GM18499 (cell line): ENCODE results near the gene EIF3F.

Experiments
- ATAC-seq: cut with Tn5 transposase; IDR thresholded peaks from one replicate; pipeline ENCODE4 v1.9.1; 2021; ENCODE audit warnings: moderate number of reproducible peaks; ENCODE audit not compliant: insufficient read depth, unreplicated experiment

The EIF3F gene, protein sequence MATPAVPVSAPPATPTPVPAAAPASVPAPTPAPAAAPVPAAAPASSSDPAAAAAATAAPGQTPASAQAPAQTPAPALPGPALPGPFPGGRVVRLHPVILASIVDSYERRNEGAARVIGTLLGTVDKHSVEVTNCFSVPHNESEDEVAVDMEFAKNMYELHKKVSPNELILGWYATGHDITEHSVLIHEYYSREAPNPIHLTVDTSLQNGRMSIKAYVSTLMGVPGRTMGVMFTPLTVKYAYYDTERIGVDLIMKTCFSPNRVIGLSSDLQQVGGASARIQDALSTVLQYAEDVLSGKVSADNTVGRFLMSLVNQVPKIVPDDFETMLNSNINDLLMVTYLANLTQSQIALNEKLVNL

DNA sequence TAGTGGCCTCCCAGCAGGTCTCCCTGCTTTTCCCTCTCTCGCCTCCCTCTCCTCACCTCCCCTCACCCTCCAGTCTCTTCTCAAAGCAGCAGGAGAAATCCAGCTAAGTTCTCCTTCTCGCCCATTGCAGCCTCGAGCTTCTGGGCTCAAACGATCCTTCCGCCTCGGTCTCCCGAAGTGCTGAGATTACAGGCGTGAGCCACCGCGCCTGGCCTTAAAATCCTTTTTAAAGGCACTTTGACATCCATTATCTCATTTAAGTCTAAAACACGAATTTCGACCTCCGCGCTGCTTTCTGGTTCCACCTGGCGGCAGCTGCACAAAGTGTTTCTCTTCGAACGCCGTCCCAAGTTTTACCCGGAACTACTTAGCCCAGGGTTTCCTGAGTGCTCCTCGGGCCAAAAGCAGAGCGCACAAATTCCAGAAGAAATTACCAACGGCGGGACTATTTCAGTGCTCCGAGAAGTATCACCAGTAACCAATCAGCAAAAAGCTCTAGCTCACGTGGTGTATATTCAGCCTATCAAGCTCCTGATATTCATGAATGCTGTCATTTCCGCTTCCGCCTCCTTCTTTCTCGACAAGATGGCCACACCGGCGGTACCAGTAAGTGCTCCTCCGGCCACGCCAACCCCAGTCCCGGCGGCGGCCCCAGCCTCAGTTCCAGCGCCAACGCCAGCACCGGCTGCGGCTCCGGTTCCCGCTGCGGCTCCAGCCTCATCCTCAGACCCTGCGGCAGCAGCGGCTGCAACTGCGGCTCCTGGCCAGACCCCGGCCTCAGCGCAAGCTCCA is at the start of gene EIF3F:
EIF3F (plus strand) TSS at position 570 of the 792 bp plus-strand sequence; CDS start at position 586, 16 bp downstream.
- peak; percentile 96 for ATAC-seq

- ATAC-seq = no peak
Observed at GRCh38 chr11:7941146-7941545, 46.0 kb upstream of the EIF3F start.

- no peak for ATAC-seq
Observed at GRCh38 chr11:7941608-7942007, 45.5 kb upstream of the EIF3F start, which contains the start of gene OR10A3. Gene OR10A3 (minus strand): TSS chr11:7941708. CDS start chr11:7939520, 2,188 bp downstream.

- ATAC-seq = no peak
Observed at GRCh38 chr11:7944123-7944522, 43.0 kb upstream of the EIF3F start.

- ATAC-seq = no peak
Observed at GRCh38 chr11:7949934-7950333, 37.2 kb upstream of the EIF3F start.

- ATAC-seq = no peak
Observed at GRCh38 chr11:7955191-7955590, 31.9 kb upstream of the EIF3F start.

GRCh38 chr11:7964261-7964660 is 22.9 kb upstream of the EIF3F start:
- ATAC-seq = no peak

- no peak for ATAC-seq
Observed at GRCh38 chr11:7964873-7965272, 22.3 kb upstream of the EIF3F start.

DNA sequence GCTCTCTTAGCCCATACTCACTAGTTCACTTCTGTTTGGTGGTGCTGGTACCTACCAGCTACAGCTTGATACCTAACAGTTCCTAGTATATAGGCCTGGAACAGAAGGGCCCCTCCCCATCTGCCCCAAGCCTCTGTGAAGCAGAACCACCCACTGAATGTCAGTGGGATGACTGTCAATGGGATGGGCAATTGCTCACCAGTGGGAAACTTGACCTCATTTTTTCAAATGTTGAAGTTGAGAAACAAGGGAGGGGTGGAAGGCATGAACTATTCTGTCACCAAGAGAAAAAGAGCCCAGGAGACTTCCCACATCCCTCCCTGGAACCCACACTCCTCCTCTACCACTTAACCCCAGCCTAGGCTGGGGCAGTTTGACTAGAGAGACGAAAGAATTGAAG is 21.8 kb upstream of the EIF3F start, which contains the start of gene NLRP10:
NLRP10 (minus strand) TSS at position 62 of the 400 bp plus-strand sequence. CDS start 1,952 bp downstream, outside the sequence.
- no peak for ATAC-seq

DNA sequence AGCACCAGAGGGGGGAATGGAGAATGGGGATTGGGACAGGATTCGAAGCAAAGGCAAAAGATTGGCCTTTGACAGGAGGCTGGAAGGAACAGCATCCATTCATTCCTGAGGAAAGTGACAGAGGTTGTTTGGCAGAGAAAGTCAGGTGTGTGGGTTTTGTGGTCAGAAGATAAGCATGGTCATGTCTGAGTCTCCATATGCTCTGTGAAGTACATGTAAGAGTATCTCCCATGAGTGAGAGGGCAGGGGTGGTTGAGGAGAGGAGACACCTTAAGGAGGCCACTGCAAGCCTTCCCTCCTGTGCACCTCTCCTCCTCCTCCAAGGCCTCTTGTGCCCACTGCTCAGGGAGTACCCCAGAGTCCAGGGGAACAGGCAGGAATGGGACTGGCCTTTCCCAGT is 20.0 kb upstream of the EIF3F start:
- no peak for ATAC-seq

GRCh38 chr11:7967826-7968225 is 19.3 kb upstream of the EIF3F start:
- no peak for ATAC-seq

- no peak for ATAC-seq
Observed at GRCh38 chr11:7968686-7969085, 18.5 kb upstream of the EIF3F start.

- ATAC-seq = no peak
Observed at GRCh38 chr11:7969756-7970646, 17.1 kb upstream of the EIF3F start.

DNA sequence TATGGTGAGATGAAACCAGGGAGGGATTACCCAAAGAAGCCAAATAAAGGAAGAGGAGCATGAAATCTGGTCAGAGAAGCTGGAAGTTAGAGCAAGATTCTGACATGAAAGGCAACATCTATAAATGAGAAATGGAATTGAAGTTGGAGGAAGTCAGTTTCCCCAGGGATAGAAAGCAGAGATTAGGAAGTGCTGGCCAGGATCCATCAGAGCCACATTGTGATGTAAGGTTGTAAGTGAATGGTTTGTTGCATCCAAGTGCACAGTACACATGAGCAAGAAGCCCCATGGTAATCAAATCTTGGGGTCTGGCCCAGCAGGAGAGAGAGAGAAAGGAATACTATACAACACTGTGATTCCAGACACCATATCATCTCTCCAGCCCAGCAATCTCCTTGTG is 15.3 kb upstream of the EIF3F start:
- ATAC-seq = no peak

DNA sequence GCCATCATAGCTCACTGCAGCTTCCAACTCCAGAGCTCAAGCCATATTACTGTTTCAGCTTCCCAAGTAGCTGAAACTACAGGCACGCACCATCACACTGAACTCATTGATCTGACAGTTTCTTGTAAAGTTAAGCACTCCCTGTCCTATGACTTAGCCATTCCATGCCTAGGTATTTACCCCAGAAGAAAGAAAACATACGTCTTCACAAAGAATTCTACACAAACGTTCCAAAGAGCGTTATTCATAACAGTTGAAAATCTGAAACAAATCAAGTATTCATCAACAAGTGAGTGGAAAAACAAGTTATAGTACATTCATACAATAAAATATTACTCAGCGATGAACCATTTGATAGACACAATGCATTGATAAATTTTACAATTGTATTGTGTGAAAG is 14.1 kb upstream of the EIF3F start:
- no peak for ATAC-seq

- ATAC-seq = no peak
Observed at GRCh38 chr11:7974668-7975067, 12.5 kb upstream of the EIF3F start.

DNA sequence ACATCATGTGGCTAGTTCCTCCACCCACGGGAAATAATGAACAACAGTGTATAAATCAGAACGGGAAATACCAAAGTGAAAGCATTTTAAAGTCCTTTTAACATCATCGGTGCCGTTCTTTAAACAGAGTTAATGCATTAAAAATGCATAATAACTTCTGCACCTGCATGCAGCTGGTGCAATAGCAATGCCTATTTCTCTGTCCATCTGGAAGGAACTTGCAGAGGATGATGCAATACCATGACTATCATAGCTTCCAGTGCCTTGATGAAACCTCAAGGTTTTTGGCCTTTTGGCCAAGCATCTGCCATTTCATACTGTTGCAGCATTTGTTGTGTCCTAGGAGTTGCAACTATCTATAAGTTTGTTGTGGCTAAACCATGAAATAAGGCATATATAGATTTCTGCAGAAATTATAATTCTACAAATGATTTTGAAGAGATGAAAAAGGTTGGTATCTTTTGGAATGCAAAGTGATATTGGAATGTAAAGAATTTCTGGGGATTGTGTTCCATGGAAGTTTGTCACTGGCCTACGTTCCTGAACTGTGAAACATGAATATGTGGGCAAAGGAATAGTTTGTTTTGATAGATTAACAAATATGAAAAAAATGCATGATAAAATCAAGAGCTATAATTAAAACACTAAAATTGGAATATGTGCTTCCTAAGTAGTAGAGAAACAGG is 9.8 kb upstream of the EIF3F start:
- no peak for ATAC-seq

DNA sequence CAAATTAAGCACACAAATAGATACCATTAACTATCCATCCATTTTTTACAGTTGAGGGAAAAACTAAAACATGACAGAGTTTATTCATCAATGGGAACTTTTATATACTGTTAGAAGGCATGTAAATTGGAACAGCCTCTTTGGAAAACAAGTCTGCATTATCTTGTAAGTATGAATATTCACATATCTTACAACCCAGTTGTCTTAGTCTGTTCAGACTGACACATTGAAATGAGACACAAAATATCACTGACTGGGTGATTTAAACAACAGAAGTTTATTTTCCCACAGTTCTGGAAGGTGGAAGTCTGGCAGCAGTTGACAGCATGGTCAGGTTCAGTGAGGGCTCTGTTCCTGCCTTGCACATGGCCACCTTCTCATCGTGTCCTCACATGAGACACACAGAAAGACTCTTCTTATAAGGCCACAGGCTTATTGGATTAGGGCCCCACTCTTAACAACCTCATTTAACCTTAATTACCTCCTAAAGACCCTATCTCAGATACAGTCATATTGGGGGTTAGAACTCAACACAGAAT is 5.4 kb upstream of the EIF3F start:
- no peak for ATAC-seq

- no peak for ATAC-seq
Observed at GRCh38 chr11:7982582-7983119, 4.5 kb upstream of the EIF3F start.
